Activated T-cell treated with anti-CD3 and anti-CD28 coated beads for 24 hours (primary cell): ENCODE data around the gene CMYA5.
"Not testable (repeated sequence)": the region's sequence is repeated elsewhere in the genome, so short reads cannot be mapped to it uniquely, and the experiment has no call there.

Experiments
- DNase-seq: peaks from one replicate; pipeline ENCODE4 v3.0.0-alpha.2; 2020; ENCODE audit warnings: low read depth

The CMYA5 gene

DNA sequence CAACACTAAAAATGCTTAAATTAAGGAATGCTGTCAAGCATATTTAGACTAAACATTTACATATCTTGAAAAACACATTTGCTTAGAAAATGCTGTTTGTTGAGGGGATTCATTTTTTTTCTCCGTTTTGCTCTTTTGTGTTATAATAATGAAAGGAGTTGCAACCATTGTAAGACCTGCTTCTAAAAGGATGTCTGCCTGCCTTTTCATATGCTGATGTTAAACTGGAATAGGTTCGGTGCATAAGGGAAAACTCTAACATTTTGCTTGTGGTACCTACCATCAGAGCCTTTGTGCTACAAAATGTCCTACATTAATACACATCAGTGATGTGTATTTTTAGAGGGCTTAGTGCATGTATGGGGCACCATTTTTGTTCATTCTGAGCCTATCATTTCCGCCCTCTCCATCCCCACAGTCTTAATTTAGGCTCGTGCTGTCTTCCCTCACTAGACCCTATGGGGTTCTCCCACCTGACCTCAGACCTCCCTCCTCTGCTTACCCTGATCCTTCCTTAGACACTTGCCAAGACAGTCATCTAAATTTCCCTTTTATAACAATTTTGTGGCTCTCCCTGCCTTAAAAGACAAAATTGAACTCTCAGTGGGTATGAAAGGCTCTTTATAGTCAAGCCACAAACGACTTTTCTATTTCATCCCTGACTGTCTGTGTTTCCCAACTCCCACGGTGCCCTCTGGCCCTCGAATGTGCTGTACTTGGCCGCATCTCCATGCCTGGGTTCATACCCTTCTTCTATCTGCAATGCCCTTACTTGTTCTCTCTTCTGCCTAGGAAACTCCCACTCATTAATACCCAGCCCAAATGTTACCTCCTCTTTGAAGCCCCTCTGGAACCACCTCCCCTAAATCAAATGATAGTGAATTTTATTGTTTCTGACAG, 61.2 kb downstream of the CMYA5 start:
- no peak for DNase-seq

DNA sequence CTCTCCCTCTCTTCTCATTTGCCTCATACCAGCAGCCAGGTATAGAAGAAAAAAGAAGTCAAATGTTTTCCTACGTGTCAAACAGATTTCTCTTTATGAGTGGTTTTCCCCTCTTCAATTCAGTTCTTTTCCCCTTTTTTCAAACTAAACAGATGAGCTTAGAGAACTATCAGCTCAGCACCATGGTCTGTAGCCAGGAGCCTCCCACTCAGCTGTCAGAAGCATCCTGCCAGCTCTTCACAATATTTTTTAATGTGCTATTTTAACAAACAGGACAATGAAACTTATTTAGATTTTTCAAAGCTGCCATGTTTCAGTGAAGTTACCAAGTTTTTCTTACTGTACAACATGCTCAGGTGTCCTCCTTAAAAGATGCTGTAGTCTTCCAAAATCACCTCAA, 63.5 kb downstream of the CMYA5 start:
- no peak for DNase-seq

GRCh38 chr5:79753877-79754645, 64.4 kb downstream of the CMYA5 start:
- no peak for DNase-seq

DNA sequence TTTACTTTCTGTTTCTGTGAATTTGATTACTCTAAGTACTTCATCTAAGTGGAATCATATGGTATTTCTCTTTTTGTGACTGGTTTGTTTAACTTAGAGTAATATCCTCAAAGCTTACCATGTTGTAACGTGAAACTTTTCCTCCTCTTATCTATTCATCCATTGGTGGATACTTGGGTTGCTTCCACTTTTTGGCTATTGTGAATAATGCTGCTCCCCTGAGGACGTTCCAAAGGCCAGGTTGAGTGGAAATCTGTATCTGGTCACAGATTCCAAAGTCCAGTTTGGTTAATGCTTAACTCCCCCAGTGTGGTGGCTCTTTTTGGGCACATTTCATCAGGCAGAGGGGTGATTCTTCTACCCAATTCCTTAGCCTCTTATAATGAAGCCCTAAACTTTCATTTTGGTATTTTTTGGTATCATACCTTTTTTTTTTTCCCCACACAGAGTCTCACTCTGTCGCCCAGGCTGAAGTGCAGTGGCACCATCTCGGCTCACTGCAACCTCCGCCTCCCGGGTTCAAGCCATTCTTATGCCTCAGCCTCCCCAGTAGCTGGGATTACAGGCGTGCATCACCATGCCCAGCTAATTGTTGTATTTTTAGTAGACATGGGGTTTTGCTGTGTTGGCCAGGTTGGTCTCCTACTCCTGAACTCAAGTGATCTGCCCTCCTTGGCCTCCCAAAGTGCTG, 65.4 kb downstream of the CMYA5 start:
- DNase-seq, result no peak

GRCh38 chr5:79756076-79756475, 66.4 kb downstream of the CMYA5 start:
- no peak for DNase-seq

GRCh38 chr5:79759436-79759835, 69.8 kb downstream of the CMYA5 start:
- DNase-seq, result no peak

DNA sequence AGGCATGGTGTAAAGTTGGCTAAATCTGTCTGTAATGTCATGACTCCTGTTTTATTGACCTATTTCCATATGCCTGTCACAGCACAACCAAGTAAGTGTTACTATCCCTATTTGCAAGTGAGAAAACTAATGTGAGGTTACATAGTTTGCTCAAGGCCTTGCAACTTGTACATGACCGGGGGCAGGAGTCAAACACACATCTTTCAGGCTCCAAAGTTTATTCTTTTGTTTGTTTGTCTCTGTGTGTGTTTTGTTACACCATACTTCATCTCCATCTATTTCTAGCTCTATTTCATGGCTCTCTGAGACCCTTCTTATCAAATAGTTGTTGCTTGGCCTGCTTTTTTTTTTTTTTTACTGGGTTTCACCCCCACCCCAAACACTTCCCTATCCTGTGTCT, 70.2 kb downstream of the CMYA5 start:
- no peak for DNase-seq

DNA sequence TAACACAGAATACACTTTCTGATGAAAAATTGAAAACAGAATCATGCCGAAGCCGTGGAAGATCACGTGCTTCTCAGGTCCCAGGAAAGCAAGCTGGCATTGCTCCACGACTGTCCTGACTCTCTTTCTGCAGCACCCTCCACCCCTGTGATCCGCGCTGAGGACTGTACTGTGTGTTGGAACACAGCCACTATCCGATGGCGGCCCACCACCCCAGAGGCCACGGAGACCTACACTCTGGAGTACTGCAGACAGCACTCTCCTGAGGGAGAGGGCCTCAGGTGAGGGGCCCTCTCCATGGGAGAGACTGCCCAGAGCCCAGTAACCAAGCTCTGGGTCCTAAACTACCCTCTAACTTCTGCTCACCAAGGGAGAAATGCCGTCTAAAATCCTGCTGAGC, 73.3 kb downstream of the CMYA5 start:
- DNase-seq, result no peak

- not testable (repeated sequence) for DNase-seq
Measured at GRCh38 chr5:79764147-79764546, 74.5 kb downstream of the CMYA5 start.

DNA sequence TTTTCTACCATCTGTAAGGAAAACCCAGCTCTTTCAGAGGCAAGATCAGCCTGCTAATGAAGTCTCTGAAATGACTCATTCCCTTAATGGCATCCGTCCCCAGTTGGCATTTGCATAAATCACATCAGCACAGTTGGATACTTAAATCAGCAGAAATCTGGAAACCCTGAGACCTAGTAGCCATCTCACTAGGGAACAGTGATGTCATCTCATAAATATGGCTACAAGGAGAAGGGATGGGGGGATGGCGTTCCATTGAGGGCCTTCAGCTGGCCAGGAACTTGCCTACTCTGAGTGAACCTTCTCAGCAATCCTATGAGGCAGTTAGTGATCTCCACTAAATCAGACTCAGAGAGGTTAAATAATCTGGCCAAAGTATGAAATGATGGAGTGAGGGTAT, 81.8 kb downstream of the CMYA5 start:
- no peak for DNase-seq

DNA sequence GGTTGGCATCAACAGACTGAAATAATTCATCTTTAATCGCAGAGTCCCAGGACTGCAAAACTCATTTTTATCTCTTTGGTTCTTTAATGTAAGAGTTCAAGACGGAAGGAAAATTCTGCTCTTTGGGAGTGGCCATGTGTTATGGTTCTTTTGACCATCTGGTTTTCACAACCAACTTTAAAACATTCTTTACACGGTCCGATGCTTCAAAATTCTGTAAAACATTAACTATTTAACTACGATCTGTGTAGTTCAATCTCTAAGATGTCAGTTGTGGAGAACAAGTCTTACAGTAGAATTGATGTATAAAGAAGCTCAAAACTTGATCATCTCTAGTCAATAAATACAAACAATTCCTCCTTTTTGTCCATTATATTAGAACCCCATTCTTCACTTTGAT, 83.0 kb downstream of the CMYA5 start:
- DNase-seq, result no peak

GRCh38 chr5:79773612-79774011, 84.0 kb downstream of the CMYA5 start:
- no peak for DNase-seq

GRCh38 chr5:79774171-79774854, 84.7 kb downstream of the CMYA5 start:
- DNase-seq, result no peak

DNA sequence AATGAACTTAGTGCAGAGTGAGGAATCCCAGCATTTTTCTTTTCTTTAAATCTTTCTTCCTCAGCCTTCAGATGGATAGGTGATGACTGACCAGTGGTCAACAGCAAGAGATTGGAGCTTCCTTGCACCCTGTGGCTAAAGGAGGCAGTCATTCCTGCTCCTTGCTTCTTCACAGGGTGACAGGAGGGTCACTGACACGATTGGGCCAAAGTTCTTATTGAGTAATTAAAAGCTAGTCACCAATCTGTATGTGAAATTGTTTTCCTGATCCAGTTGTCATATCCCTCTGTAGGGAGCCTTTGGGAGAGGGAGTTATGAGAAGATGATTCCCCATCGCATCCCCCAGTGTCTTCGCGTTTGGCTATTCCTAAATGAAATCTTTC, 85.2 kb downstream of the CMYA5 start:
- DNase-seq, result no peak

GRCh38 chr5:79784741-79785140, 95.1 kb downstream of the CMYA5 start:
- DNase-seq, result not testable (repeated sequence)

- DNase-seq, result no peak
Measured at GRCh38 chr5:79785983-79786382, 96.3 kb downstream of the CMYA5 start.

DNA sequence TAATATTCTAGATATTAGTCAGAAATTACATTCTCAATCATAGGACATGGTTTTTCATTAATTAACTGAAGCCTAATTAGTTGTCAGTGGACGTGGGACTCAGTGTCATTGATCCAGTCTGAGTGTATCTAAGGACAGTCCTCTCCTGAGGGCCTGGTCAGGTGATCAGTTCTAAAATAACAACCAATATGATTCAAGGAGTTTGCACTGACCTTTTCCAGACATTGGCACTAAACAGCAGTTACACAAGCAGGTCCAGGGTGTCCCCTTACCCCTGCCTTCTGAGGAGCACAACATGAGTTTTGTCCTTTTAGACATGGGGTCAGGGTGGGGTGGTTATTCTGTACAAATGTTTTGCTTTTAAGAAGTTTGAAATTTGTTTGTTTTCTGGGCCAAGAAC, 97.8 kb downstream of the CMYA5 start:
- DNase-seq, result no peak

- no peak for DNase-seq
Measured at GRCh38 chr5:79791843-79792242, 102.2 kb downstream of the CMYA5 start.

DNA sequence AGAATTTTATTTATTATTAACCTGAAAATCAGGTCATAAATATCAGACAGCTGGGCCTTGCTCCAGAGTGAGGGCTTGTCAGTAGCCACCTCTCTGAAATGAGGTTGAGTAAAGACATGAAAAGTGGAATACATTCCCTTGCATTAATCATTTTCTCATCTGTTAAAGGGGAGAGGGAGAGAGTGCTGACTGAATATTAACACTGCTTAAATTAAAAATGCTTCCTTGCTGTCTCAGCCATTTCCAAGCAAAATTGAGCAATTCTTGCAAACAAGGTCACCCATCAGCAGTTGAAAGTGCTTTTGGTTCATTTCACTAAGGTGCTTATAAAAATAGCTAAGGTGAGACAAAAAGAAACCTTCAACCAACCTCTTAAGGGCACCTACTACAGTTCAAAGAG, 102.8 kb downstream of the CMYA5 start:
- DNase-seq, result no peak

DNA sequence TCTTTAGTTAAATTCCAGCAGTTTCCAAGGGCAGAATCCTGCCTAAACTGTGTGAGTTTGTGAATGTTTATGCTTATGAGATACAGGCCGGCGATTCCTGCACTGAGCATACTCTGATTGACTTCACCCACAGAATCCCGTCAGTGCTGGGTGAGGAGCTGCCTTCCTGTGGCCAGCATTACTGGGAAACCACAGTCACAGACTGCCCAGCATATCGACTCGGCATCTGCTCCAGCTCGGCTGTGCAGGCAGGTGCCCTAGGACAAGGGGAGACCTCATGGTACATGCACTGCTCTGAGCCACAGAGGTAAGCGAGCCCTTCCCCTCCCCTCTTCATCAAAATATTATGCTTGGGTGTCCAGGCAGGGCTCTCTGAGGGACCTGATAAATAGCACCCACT, 103.7 kb downstream of the CMYA5 start:
- DNase-seq, result no peak

- DNase-seq, result no peak
Measured at GRCh38 chr5:79793722-79794121, 104.1 kb downstream of the CMYA5 start.

DNA sequence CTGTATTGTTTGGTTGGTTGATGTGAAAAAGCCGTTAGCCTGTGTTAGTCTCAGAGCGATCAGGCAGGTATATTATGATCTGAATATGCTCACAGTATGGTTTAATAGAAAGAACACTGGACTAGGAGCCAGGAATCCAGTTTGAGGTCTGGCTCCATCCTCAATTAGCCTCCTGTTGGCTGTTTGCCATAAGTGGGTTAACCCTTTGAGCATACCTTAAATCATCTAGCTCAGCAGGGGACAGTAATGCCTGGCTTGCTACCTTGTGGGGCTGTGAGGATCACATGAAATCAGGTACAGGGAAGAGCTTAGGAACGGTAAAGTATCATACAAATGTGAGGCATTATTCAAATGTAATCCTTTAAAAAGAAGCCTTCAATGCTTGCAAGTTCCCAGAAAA, 104.7 kb downstream of the CMYA5 start:
- DNase-seq, result no peak
